Measurements from ENCODE around the gene HLA-DRA. TPM values are rescaled to one million over a fixed set of nuclear protein-coding genes. Genes with fewer than 3 reads are reported as not detected.

Gene HLA-DRA
- total and polyA plus RNA-seq, 2 donors from 2014 or later: 489 to 607 TPM

- Histone ChIP-seq H3K36me3 (ENCODE audit: control insufficient read depth in 2 of 3, insufficient read depth in 3 of 3, low read length in 3 of 3) (no peaks in the 10 kb centered on the region), H3K9me3 (ENCODE audit: control insufficient read depth in 2 of 3, insufficient read depth in 1 of 3, low read length in 3 of 3) (no peaks in the 10 kb centered on the region), H3K4me1 (ENCODE audit: control insufficient read depth in 2 of 3, insufficient read depth in 2 of 3, low read depth in 1 of 3, low read length in 3 of 3) (no peaks in the 10 kb centered on the region), H3K4me3 (ENCODE audit: low read length in 3 of 3) (peak overlapping the region in 1 of 3 donors; percentile 12), H3K27ac (ENCODE audit: low read depth in 2 of 2, low read length in 2 of 2) (no peak overlapping the region), H3K9ac (ENCODE audit: low read length in 3 of 3) (no peak overlapping the region), H3K27me3 (ENCODE audit: control insufficient read depth, insufficient read depth, low read length) (peaks cover 2% of the 10 kb centered on the region)
- FAIRE-seq (peak; percentile 13), DNase-seq (peak; percentile 68 to 92 (median 81))
- TF ChIP-seq, protein P1, sequence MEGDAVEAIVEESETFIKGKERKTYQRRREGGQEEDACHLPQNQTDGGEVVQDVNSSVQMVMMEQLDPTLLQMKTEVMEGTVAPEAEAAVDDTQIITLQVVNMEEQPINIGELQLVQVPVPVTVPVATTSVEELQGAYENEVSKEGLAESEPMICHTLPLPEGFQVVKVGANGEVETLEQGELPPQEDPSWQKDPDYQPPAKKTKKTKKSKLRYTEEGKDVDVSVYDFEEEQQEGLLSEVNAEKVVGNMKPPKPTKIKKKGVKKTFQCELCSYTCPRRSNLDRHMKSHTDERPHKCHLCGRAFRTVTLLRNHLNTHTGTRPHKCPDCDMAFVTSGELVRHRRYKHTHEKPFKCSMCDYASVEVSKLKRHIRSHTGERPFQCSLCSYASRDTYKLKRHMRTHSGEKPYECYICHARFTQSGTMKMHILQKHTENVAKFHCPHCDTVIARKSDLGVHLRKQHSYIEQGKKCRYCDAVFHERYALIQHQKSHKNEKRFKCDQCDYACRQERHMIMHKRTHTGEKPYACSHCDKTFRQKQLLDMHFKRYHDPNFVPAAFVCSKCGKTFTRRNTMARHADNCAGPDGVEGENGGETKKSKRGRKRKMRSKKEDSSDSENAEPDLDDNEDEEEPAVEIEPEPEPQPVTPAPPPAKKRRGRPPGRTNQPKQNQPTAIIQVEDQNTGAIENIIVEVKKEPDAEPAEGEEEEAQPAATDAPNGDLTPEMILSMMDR (IDR thresholded peaks at IDR 0.05; ENCODE audit: borderline replicate concordance, extremely low read depth, insufficient read depth): peak; percentile 98
- intact Hi-C loops (cut with DNase I): loop anchor here (10.0 kb wide), 1 partner anchor 289 kb away; no protein-coding TSS in a partner anchor
Observed at GRCh38 chr6:32415521-32416019, 24.1 kb upstream of the HLA-DRA start.

DNA sequence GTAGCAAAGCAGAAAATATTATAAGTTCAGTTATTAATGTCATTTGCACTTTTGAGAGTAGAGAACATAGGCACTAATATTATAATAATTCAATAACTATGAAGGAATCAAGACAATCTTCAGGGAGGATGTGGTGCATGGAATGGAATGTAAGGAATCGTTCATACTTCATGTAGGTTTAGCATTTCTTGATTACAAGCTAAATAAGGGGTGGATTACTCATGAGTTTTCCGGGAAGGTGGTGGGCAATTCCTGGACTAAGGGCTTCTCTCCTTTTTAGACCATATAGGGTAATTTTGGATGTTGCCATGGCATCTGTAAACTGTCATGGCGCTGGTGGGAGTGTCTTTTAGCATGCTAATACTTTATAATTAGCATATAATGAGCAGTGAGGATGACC, 23.7 kb upstream of the HLA-DRA start:
- FAIRE-seq (no peak), DNase-seq (no peak)
- Histone ChIP-seq H3K9me3 (ENCODE audit: control insufficient read depth in 2 of 3, insufficient read depth in 1 of 3, low read length in 3 of 3) (no peaks in the 10 kb centered on the region), H3K36me3 (ENCODE audit: control insufficient read depth in 2 of 3, insufficient read depth in 3 of 3, low read length in 3 of 3) (no peaks in the 10 kb centered on the region), H3K27ac (ENCODE audit: low read depth in 2 of 2, low read length in 2 of 2) (no peak overlapping the region), H3K27me3 (ENCODE audit: control insufficient read depth, insufficient read depth, low read length) (peaks cover 2% of the 10 kb centered on the region), H3K4me1 (ENCODE audit: control insufficient read depth in 2 of 3, insufficient read depth in 2 of 3, low read depth in 1 of 3, low read length in 3 of 3) (no peaks in the 10 kb centered on the region), H3K9ac (ENCODE audit: low read length in 3 of 3) (no peak overlapping the region), H3K4me3 (ENCODE audit: low read length in 3 of 3) (peak overlapping the region in 1 of 3 donors; percentile 12)
- TF ChIP-seq, protein P1 (IDR thresholded peaks at IDR 0.05; ENCODE audit: borderline replicate concordance, extremely low read depth, insufficient read depth): no peak
- intact Hi-C loops (cut with DNase I): loop anchor here (10.0 kb wide), 1 partner anchor 289 kb away; no protein-coding TSS in a partner anchor

- Histone ChIP-seq H3K36me3 (ENCODE audit: control insufficient read depth in 2 of 3, insufficient read depth in 3 of 3, low read length in 3 of 3) (no peaks in the 10 kb centered on the region), H3K9ac (ENCODE audit: low read length in 3 of 3) (no peak overlapping the region), H3K9me3 (ENCODE audit: control insufficient read depth in 2 of 3, insufficient read depth in 1 of 3, low read length in 3 of 3) (no peaks in the 10 kb centered on the region), H3K27ac (ENCODE audit: low read depth in 2 of 2, low read length in 2 of 2) (no peak overlapping the region), H3K4me1 (ENCODE audit: control insufficient read depth in 2 of 3, insufficient read depth in 2 of 3, low read depth in 1 of 3, low read length in 3 of 3) (no peaks in the 10 kb centered on the region), H3K27me3 (ENCODE audit: control insufficient read depth, insufficient read depth, low read length) (no peaks in the 10 kb centered on the region), H3K4me3 (ENCODE audit: low read length in 3 of 3) (no peak overlapping the region)
- FAIRE-seq: peak; percentile 74
- intact Hi-C loops (cut with DNase I): no loop called here
- no peak for DNase-seq
- TF ChIP-seq, protein P1 (IDR thresholded peaks at IDR 0.05; ENCODE audit: borderline replicate concordance, extremely low read depth, insufficient read depth): no peak
Observed at GRCh38 chr6:32424589-32425300, 14.9 kb upstream of the HLA-DRA start.
